SH-SY5Y (cell line): Measurements from ENCODE around the gene RPS15.

Source experiments
- GATA2 ChIP-seq: IDR thresholded peaks from 2 replicates; pipeline ENCODE4 v1.6.1; 2011; ENCODE audit warnings: mild to moderate bottlenecking, low read depth, low read length
- GATA3 ChIP-seq: IDR thresholded peaks from 2 replicates; pipeline ENCODE4 v1.6.1; 2011; ENCODE audit warnings: low read depth, mild to moderate bottlenecking, low read length, moderate library complexity

RPS15 gene

DNA sequence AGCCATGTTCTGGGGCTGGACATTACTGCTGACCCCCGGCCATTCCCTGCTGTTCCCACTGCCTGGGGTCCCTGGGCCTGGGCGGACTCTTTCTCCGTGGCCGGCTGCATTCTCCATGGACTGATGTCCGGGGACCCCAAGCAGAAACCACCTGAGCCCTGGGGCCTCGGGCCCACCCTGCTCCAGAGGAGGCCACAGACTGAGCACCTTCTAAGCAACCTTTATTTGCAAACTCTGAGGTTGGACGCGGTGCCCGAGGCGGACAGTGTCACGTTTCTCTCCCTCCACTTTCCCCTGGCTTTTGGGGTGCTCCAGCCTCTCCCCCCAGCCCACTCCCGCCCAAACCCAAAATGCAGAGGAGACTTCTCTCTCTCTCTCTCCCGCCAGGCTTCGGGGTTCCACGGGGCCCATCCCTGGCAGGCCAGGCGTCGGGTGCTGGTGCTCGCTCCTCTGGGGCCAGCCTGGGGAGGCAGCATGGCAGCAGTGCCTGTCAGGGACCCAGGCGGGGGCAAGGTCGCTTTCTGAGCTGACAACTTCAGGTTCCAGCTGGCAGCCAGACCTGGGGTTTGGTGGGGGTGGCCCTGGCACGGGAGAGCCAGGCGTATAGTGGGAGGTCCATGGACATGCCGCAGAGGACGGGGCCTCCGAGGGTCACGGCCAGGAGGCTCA is 43.2 kb downstream of the RPS15 start:
- no peak for TF ChIP-seq GATA2
- no peak for TF ChIP-seq GATA3

DNA sequence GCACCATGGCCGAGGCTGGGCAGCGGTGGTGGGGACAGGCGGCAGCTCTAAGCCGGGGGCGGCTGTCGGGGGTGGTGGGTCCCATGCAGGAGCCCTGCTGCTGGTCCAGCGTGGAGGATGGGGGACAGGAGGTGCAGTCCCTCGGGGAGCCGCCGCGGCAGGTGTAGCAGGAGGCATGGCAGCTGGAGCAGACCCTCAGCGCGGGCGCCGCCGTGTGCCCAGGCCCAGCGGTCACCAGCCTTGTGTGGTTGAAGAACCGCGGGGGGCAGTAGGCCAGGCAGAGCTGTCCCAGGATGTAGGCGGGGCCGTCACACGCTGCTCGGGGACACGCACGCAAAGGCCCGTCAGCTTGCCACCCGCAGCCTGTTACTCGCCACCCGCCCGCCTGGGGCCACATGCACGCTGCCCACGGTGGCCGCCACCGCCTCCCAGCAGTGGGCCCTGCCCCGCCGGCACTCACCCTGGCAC is 43.7 kb downstream of the RPS15 start:
- no peak for TF ChIP-seq GATA3
- TF ChIP-seq GATA2, result no peak

DNA sequence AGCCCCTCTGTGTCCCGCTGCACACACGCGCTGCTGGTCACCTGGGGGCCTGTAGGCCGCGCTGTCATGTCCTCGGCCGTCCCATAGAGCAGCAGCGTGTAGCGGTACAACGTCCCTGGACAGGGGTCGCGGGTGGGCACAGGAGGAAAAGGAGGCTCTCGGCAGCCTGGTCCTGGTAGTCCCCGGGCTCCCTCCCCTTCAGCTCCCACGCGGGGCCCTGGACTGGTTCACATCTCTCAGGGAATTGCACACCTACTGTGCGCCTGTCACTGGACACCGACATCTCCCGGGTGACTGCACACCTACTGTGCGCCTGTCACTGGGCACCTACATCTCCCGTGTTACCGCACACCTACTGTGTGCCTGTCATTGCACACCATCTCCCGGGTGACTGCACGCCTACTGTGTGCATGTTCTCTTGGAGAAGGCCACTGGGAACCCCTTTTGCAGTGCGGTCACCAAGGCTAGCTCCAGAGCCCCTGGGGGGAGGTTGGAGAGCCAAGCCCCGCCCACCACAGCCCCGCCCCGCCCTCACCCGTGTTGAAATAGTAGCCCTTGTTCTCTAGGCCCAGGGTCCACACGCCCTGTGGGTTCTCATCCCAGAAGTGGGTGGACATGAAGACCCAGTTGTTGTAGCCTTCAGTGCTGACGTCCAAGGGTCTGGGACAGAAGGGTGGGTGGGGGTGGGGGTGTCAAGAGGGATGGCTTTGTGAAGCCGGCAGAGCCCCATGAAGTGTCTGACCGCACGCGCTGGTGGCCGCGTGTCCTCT is 44.4 kb downstream of the RPS15 start:
- no peak for TF ChIP-seq GATA2
- no peak for TF ChIP-seq GATA3

DNA sequence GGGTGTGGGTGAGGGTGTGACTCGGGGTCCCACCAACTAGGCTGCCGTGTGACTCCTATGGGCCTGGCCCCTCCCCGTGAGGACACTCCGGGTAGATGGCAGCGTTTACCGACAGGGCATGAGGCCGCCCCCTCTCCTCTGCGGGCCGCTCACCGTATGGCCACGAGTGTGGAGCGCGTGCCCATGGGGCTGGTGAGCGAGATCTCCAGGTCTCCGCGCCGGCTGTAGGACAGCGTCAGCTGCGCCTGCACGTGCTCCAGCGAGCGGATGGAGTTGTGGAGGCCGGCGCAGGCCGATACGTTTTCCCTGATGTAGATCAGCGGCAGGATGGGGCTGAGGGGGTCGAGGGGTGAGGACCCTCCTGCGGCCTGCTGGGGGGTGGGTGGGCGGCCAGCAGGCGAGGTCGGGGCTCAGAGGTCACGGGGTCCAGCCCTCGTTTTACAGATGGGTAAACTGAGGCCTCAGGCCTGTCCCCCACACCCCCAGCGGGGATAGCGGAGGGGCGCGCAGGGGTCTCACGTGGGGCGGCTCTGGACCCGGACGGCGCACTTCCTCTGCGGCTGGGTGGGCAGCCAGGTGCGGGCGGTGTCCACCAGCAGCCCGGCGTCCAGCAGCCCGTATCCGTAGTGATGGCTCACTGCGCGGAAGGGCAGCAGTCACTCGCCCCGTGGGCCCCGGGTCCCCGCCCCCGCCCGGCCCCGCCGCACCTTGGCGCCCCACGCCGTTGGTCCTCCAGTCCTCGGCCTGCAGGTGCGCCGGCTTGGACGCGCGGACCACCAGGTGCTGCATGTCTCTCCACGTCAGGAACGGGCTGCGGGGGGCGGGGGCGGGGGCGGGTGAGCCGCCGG is 45.2 kb downstream of the RPS15 start:
- TF ChIP-seq GATA2 (no peak), GATA3 (no peak)

DNA sequence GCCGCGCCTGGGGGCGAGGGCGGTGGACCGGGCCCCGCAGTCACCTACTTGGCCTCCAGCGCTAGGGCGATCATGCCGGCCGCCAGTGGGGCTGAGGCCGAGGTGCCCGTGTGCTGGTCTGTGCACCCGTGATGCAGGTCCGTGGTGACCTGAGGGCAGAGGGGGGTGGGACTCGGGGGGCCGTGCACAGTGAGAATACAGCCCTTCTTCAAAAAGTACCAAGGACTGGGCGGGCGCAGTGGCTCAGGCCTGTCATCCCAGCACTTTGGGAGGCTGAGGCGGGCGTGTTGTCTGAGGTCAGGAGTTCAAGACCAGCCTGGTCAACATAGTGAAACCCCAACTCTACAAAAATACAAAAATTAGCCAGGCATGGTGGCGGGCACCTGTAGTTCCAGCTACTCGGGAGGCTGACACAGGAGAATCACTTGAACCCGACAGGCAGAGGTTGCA is 45.8 kb downstream of the RPS15 start:
- no peak for TF ChIP-seq GATA3
- TF ChIP-seq GATA2, result no peak

DNA sequence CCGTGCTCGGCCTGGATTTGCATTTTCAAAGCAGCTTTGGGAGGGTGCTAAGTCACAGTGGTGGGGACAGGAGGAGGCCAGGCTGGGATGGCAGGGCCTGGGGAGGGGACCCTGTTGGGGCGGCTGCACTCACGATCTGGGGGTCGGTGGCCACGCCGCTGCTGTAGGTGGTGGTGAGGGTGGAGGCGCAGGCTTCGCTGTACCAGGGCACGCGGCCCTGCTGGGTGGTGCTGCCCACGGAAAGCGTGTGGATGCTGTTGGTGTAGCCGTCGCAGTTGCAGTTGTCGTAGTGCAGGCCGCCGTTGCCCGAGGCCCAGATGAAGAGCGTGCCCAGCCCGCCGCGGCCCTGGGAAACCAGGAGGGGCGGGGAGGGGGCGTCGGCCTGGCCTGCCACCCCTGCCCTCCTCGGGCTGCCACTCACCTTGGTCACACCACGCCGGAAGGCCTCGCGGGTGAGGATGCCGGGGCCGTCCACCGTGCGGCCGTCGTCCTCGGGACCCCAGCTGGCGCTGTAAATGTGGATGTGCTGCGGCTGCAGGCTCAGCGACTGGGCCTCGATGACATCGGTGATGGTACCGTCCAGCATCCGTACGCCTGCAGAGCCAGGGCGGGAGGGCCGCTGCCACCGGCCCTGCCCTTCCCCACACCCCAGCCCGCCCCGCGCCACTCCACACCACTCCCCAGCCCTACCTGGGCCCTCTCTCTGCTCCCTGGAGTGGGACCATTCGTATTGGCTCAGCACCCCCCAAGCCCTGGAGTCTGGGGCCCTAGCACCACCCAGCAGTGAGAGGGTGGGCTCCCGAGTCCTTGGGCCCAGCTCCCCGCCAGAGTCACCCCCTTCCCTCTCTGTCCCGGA is 48.8 kb downstream of the RPS15 start:
- TF ChIP-seq GATA2, result no peak
- TF ChIP-seq GATA3, result no peak

DNA sequence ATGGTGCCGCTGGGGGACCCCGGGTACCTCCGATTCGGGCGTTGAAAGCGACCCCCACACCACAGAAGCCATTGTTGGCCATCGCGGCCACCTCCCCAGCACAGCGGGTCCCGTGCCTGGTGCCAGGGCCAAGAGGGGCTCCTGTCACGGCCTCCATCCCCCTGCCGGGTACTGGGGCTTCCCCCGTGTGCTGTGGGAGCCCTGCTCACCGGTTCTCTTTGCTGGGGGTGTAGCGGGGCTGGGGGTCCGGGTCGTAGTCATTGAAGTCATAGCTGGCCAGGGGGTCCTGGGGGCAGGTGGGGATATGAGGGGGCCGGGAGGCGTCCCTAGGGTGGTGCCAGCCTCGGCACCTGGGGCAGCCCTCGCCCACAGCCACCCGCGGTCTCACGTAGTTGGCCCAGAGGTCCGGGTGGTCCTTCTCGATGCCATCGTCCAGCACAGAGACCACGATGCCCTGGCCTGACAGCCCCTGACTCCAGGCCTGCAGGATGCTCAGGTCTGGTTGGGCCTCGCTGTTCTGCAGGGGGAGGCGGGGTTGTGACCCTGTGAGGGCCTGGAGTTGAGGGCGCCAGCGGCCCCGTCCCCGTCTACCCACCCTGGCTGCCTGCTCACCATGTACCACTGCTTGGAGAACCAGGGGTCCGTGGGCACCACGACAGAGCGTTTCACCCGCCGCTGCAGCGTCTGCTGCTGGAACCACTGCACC is 49.5 kb downstream of the RPS15 start:
- TF ChIP-seq GATA3, result no peak
- TF ChIP-seq GATA2, result no peak

DNA sequence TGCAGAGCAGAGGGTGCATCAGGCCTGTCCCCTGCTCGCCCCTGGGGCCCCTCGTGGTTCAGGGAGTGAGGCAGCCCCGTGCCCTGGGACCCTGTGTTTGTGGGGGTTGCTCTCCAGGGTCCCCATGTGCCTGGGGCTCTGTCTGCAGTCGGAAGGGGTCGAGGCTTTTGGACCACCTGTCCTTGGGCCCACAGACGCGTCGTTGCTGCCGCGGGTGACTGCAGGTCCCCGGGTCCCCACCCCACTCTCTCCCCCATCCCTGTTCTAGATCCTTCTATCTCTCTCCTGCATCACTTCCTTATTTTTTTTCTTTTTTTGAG is 50.0 kb downstream of the RPS15 start:
- TF ChIP-seq GATA2 (no peak), GATA3 (no peak)

DNA sequence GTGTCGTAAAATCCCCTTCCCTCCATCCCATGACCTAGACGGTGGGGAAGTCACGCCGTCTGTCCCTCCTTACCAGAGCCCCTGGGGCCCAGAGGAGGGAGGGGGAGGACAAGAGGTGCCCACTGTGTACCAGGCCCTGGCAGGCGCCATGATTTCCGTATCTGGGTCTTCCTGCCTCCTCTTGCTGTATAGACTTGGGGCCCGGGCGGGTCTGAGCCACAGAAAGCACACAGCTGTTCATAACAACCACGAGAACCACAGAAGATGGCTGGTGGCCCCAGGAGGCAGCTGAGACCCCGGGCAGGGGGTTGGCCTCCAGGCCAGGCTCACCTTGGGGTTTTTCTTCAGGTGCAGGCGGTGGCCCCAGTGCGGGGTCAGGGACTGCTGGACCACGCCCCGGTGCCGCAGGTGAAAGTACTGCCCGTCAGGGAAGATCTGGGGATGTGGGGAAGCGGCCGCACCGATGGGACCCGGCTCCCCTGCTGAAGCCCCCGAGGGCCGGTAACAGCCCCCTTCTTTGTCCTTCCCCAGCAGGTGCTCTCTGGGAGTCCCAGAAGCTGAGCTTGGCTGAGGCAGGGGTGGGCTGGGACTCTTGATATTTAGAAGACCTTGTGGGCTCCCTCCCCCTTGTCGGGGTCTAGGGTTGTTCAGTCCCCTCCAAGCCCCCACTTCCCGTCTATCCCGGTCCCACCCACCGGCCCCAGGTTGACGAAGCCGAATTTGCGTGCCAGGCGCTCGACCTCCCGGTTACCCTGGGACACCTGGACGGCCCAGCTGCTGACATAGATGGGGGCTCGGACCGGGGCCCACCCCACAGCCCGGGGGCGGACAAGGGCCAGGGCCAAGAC is 51.5 kb downstream of the RPS15 start:
- TF ChIP-seq GATA3 (no peak), GATA2 (no peak)
